HCT116 (cell line): ENCODE results near the gene GON4L. TPM values are rescaled to one million over a fixed set of nuclear protein-coding genes. Genes with fewer than 3 reads are reported as not detected.
A peak's percentile ranks its signal among the peaks of the same experiment; 100 is the strongest.
"Not testable (repeated sequence)": the region's sequence is repeated elsewhere in the genome, so short reads cannot be mapped to it uniquely, and the experiment has no call there.

Experiments
- ATAC-seq: fragments of 200-7000 bp; cut with Tn5 transposase; 2 replicates; pipeline ENCODE4 v1.9.1; 2020; ENCODE audit warnings: mild to moderate bottlenecking, moderate library complexity
- BruUV-seq: library from RNA; stranded (reverse); fragments of 400-500 nt; replicated peaks from 2 replicates; lab custom pipeline; 2021; lab: Mats Ljungman, UMichigan
- CTCF ChIA-PET: fragments of 300-600 bp; sonication (Branson Sonifier 250); formaldehyde crosslinking; loops from one replicate; lab custom pipeline; 2021; ENCODE audit warnings: antibody characterized with exemption; lab: Charles Lee
- POLR2A ChIA-PET: fragments of 300-600, 350-600 bp; sonication (Branson Sonifier 250); formaldehyde crosslinking; loops from one replicate; lab custom pipeline; 2021; ENCODE audit warnings: antibody characterized with exemption; lab: Charles Lee
- RAD21 ChIA-PET, 2 experiments: fragments of 300-600 bp; sonication (Branson Sonifier 250); formaldehyde crosslinking; loops; one replicate each; lab custom pipeline; 2023; ENCODE audit warnings: low total read pairs in 2 of 2; ENCODE audit not compliant: uncharacterized antibody in 2 of 2, unreplicated experiment in 2 of 2, low non-redundant PET in 1 of 2; lab: Charles Lee
- DNase-seq: peaks from one replicate; pipeline ENCODE4 v3.0.0-alpha.2; 2010; ENCODE audit warnings: low read depth, low spot score
- H2AFZ ChIP-seq: fragments of 200-600 bp; shearing (Covaris generic), sonication (generic); 2 replicates; pipeline ENCODE4 v1.6.1; 2017; ENCODE audit warnings: low read depth, mixed run types, mixed read lengths, antibody characterized with exemption, low read length; ENCODE audit not compliant: poor library complexity, severe bottlenecking
- H3K27ac ChIP-seq: 2 replicates; pipeline ENCODE4 v1.5.1; 2012; ENCODE audit warnings: low read depth, low read length
- H3K27me3 ChIP-seq: fragments of 200-600 bp; sonication (generic); 2 replicates; pipeline ENCODE4 v1.6.1; 2016; ENCODE audit warnings: mixed run types, low read length, mixed read lengths; ENCODE audit not compliant: insufficient read depth
- H3K36me3 ChIP-seq, 2 experiments: fragments of 200-500 bp in 1 of 2; fragments of 200-600 bp in 1 of 2; sonication (Bioruptor generic) in 1 of 2; sonication (generic) in 1 of 2; 2 replicates each; pipeline versions ENCODE4 v1.5.1 to v1.6.1; 2014 to 2016; ENCODE audit warnings: low read length in 2 of 2, inconsistent platforms in 1 of 2, mixed read lengths in 1 of 2, mixed run types in 1 of 2; ENCODE audit not compliant: insufficient read depth in 2 of 2, control insufficient read depth in 1 of 2
- H3K4me1 ChIP-seq, 2 experiments: fragments of 200-600 bp in 1 of 2; sonication (generic) in 1 of 2; 2 replicates each; pipeline versions ENCODE4 v1.5.1 to v1.6.1; 2012 to 2017; ENCODE audit warnings: low read length in 2 of 2, inconsistent platforms in 1 of 2, mild to moderate bottlenecking in 1 of 2, mixed read lengths in 1 of 2, mixed run types in 1 of 2, moderate library complexity in 1 of 2; ENCODE audit not compliant: insufficient read depth in 2 of 2, control insufficient read depth in 1 of 2
- H3K4me2 ChIP-seq: fragments of 200-600 bp; sonication (generic); 2 replicates; pipeline ENCODE4 v1.6.1; 2017; ENCODE audit warnings: mixed run types, low read length, mixed read lengths
- H3K4me3 ChIP-seq, 2 experiments: fragments of 200-600 bp in 1 of 2; sonication (generic) in 1 of 2; replicated peaks in 1 of 2; 2 replicates each; pipeline ENCODE4 v1.5.1; 2011 to 2016; ENCODE audit warnings: low read length in 2 of 2, control low read depth in 1 of 2, low read depth in 1 of 2, mild to moderate bottlenecking in 1 of 2, mixed read lengths in 1 of 2, mixed run types in 1 of 2
- H3K79me2 ChIP-seq: fragments of 200-600 bp; sonication (generic); 2 replicates; pipeline ENCODE4 v1.6.1; 2017; ENCODE audit warnings: mild to moderate bottlenecking, mixed run types, low read length, moderate library complexity, mixed read lengths; ENCODE audit not compliant: insufficient read depth
- H3K9ac ChIP-seq: fragments of 200-600 bp; sonication (generic); 2 replicates; pipeline ENCODE4 v1.6.1; 2016; ENCODE audit warnings: low read length, mixed read lengths
- H3K9me2 ChIP-seq: fragments of 200-600 bp; sonication (generic), shearing (Covaris generic); 2 replicates; pipeline ENCODE4 v1.6.1; 2017; ENCODE audit warnings: mixed run types, mild to moderate bottlenecking, moderate library complexity; ENCODE audit not compliant: insufficient read depth
- H3K9me3 ChIP-seq, 2 experiments: fragments of 200-500 bp in 1 of 2; fragments of 200-600 bp in 1 of 2; sonication (Bioruptor generic) in 1 of 2; sonication (generic) in 1 of 2; 2 replicates each; pipeline ENCODE4 v1.6.1; 2014 to 2017; ENCODE audit warnings: low read length in 2 of 2, mixed read lengths in 2 of 2, inconsistent platforms in 1 of 2, low read depth in 1 of 2, mild to moderate bottlenecking in 1 of 2, mixed run types in 1 of 2, moderate library complexity in 1 of 2; ENCODE audit not compliant: control insufficient read depth in 1 of 2, insufficient read depth in 1 of 2
- H4K20me1 ChIP-seq: fragments of 200-600 bp; sonication (generic), shearing (Covaris generic); 2 replicates; pipeline ENCODE4 v1.6.1; 2017; ENCODE audit warnings: mixed run types, mild to moderate bottlenecking, moderate library complexity; ENCODE audit not compliant: insufficient read depth
- CEBPB ChIP-seq: IDR thresholded peaks from 2 replicates; pipeline ENCODE4 v1.6.1; 2012; ENCODE audit warnings: low read depth
- CTCF ChIP-seq, 3 experiments: fragments of 200-600 bp in 1 of 3; sonication (generic) in 1 of 3; IDR thresholded peaks in 2 of 3; conservative IDR thresholded peaks in 1 of 3; 2 replicates each; pipeline ENCODE4 v1.5.1; 2012 to 2017; ENCODE audit warnings: low read depth in 2 of 3, low read length in 2 of 3, antibody characterized with exemption in 1 of 3, borderline replicate concordance in 1 of 3, control low read depth in 1 of 3, mild to moderate bottlenecking in 1 of 3, mixed read lengths in 1 of 3, mixed run types in 1 of 3, moderate library complexity in 1 of 3; ENCODE audit not compliant: insufficient read depth in 1 of 3
- EGR1 ChIP-seq: IDR thresholded peaks from 2 replicates; pipeline ENCODE4 v1.6.1; 2012; ENCODE audit warnings: low read depth
- FOSL1 ChIP-seq: IDR thresholded peaks from 2 replicates; pipeline ENCODE4 v1.6.1; 2012; ENCODE audit warnings: low read depth
- POLR2A ChIP-seq: IDR thresholded peaks from 2 replicates; pipeline ENCODE4 v1.7.0; 2011; ENCODE audit warnings: borderline replicate concordance; ENCODE audit not compliant: insufficient read depth, insufficient read length; ENCODE audit errors: extremely low read depth
- POLR2AphosphoS5 ChIP-seq: IDR thresholded peaks from 2 replicates; pipeline ENCODE4 v1.6.1; 2011; ENCODE audit warnings: mild to moderate bottlenecking, low read depth, low read length, moderate library complexity
- REST ChIP-seq: IDR thresholded peaks from 2 replicates; pipeline ENCODE4 v1.6.1; 2012; ENCODE audit warnings: low read depth
- SIN3A ChIP-seq: IDR thresholded peaks from 2 replicates; pipeline ENCODE4 v1.6.1; 2012; ENCODE audit warnings: low read depth
- SP1 ChIP-seq: IDR thresholded peaks from 2 replicates; pipeline ENCODE4 v1.6.1; 2012; ENCODE audit warnings: low read depth
- SRF ChIP-seq: IDR thresholded peaks from 2 replicates; pipeline ENCODE4 v1.6.1; 2012; ENCODE audit warnings: low read depth
- TCF7L2 ChIP-seq: IDR thresholded peaks from 2 replicates; pipeline ENCODE4 v1.7.0; 2011; ENCODE audit warnings: borderline replicate concordance, inconsistent platforms; ENCODE audit not compliant: insufficient read depth, insufficient read length; ENCODE audit errors: extremely low read depth
- YY1 ChIP-seq: IDR thresholded peaks from 2 replicates; pipeline ENCODE4 v1.6.1; 2011; ENCODE audit warnings: low read length, low read depth, moderate library complexity, mild to moderate bottlenecking; ENCODE audit not compliant: insufficient replicate concordance; ENCODE audit errors: extremely low read depth
- ZFX ChIP-seq: fragments of 450-650 bp; IDR thresholded peaks from 2 replicates; pipeline ENCODE4 v1.6.1; 2017
- intact Hi-C: fragments of 100-400 bp; cut with micrococcal nuclease; formaldehyde crosslinking; loops from 2 replicates; pipeline ENCODE4 v1.10.0; 2022
- total RNA-seq: library from RNA; stranded (reverse); gene quantifications from one replicate; pipeline ENCODE4 v1.2.1, GENCODE V29; 2021; ENCODE audit not compliant: unreplicated experiment

The GON4L gene
- total RNA-seq, 1 experiment from 2014 or later, result 40.8 TPM

GRCh38 chr1:155895617-155896016, 38.6 kb upstream of the GON4L start:
- H3K4me3 ChIP-seq, H3K27ac ChIP-seq, H3K27me3 ChIP-seq, BruUV-seq, intact Hi-C loops, DNase-seq, H3K9me2 ChIP-seq, H3K4me2 ChIP-seq, ATAC-seq, H3K79me2 ChIP-seq, CTCF ChIA-PET, H4K20me1 ChIP-seq, H3K9ac ChIP-seq, H2AFZ ChIP-seq, POLR2A ChIA-PET, RAD21 ChIA-PET, H3K9me3 ChIP-seq: not testable (repeated sequence)
- H3K4me1 ChIP-seq, result peaks cover 27 to 41% of the 10 kb centered on the region in 2 experiments
- peaks cover 24 to 33% of the 10 kb centered on the region in 2 experiments; a peak in 3 of 4 replicates for H3K36me3 ChIP-seq

- Histone ChIP-seq H3K36me3 (peaks cover 4 to 13% of the 10 kb centered on the region in 2 experiments; a peak in 3 of 4 replicates), H2AFZ (no peak overlapping the region), H3K27me3 (no peaks in the 10 kb centered on the region), H3K4me3 (peak overlapping the region in 1 of 2 experiments; percentile 37; a peak in 2 of 4 replicates), H4K20me1 (peaks cover under 1% of the 10 kb centered on the region; the same call in 1 of the 2 replicates), H3K4me2 (peak overlapping the region; percentile 69), H3K4me1 (peaks cover 27 to 41% of the 10 kb centered on the region in 2 experiments), H3K79me2 (peaks cover 1% of the 10 kb centered on the region; the same call in 1 of the 2 replicates), H3K27ac (peak overlapping the region; percentile 81), H3K9ac (peak overlapping the region; percentile 55), H3K9me3 (no peaks in the 10 kb centered on the region), H3K9me2 (no peaks in the 10 kb centered on the region)
- ATAC-seq (peak; percentile 58), DNase-seq (peak; percentile 27)
- BruUV-seq, result TSS peak; percentile 81
- CTCF ChIA-PET, result interaction anchor here (1.6 kb wide), 1 partner anchor 9 kb away, joined by 3 read pairs; no protein-coding TSS in a partner anchor
- RAD21 ChIA-PET, result interaction anchor here in 1 of 2 experiments (0.6 kb wide), 1 partner anchor 60 kb away, joined by 4 read pairs; no protein-coding TSS in a partner anchor
- POLR2A ChIA-PET, result interaction anchor here (0.7 to 1.6 kb wide), 3 partner anchors 41 to 90 kb away, joined by 3 to 5 read pairs (median 4); partner anchors contain the start of gene KHDC4
- intact Hi-C loops, result no loop called here
- TF ChIP-seq CEBPB, result no peak; the same call in 1 of the 2 replicates
- no peak for TF ChIP-seq POLR2A
- TF ChIP-seq YY1, result no peak
- TF ChIP-seq ZFX, result no peak
- TF ChIP-seq SIN3A, result no peak
- no peak for TF ChIP-seq TCF7L2
- TF ChIP-seq SRF, result 0 out of 2 replicates have a peak, but pooled peaks have one; percentile 46
- TF ChIP-seq REST, result no peak
- TF ChIP-seq CTCF (IDR thresholded peaks at IDR 0.05 in 2 of 3, conservative IDR thresholded peaks at IDR 0.05 in 1 of 3; ENCODE audit: borderline replicate concordance in 1 of 3, insufficient read depth in 1 of 3, low read depth in 2 of 3, low read length in 2 of 3), result no peak
- TF ChIP-seq EGR1, result no peak
- peak; percentile 46 for TF ChIP-seq POLR2AphosphoS5
- TF ChIP-seq SP1, result no peak; the same call in 1 of the 2 replicates
- TF ChIP-seq FOSL1, result peak; percentile 49
Measured at GRCh38 chr1:155893389-155894142, 36.6 kb upstream of the GON4L start.
